GM23248 (cell line): ENCODE results near the gene EARS2. TPM values are rescaled to one million over a fixed set of nuclear protein-coding genes. Genes with fewer than 3 reads are reported as not detected.
"Not testable (repeated sequence)": the region's sequence is repeated elsewhere in the genome, so short reads cannot be mapped to it uniquely, and the experiment has no call there.

Experiments used
- DNase-seq: peaks from one replicate; pipeline ENCODE4 v3.0.0-alpha.2; 2015
- H2AFZ ChIP-seq: fragments of 200-600 bp; sonication (generic); 2 replicates; pipeline ENCODE4 v1.6.1; 2016; ENCODE audit warnings: antibody characterized with exemption
- H3F3A ChIP-seq: fragments of 200-600 bp; sonication (generic); 2 replicates; pipeline ENCODE4 v1.6.1; 2016; ENCODE audit warnings: mild to moderate bottlenecking, antibody characterized with exemption, mixed run types; ENCODE audit not compliant: insufficient read depth
- H3K27ac ChIP-seq: fragments of 200-600 bp; sonication (generic); 2 replicates; pipeline ENCODE4 v1.5.1; 2016; ENCODE audit warnings: mild to moderate bottlenecking
- H3K27me3 ChIP-seq: fragments of 200-600 bp; sonication (generic); replicated peaks from 2 replicates; pipeline ENCODE4 v1.6.1; 2016; ENCODE audit warnings: mild to moderate bottlenecking; ENCODE audit not compliant: insufficient read depth
- H3K36me3 ChIP-seq: fragments of 200-600 bp; sonication (generic); 2 replicates; pipeline ENCODE4 v1.6.1; 2016; ENCODE audit warnings: low read depth, mild to moderate bottlenecking
- H3K4me1 ChIP-seq: fragments of 200-600 bp; sonication (generic); 2 replicates; pipeline ENCODE4 v1.6.1; 2016; ENCODE audit warnings: mild to moderate bottlenecking; ENCODE audit not compliant: insufficient read depth
- H3K4me2 ChIP-seq: fragments of 200-600 bp; sonication (generic); one replicate; pipeline ENCODE4 v1.6.1; 2016; ENCODE audit warnings: mild to moderate bottlenecking; ENCODE audit not compliant: unreplicated experiment
- H3K4me3 ChIP-seq: fragments of 200-600 bp; sonication (generic); 2 replicates; pipeline ENCODE4 v1.5.1; 2016; ENCODE audit warnings: mild to moderate bottlenecking
- H3K79me2 ChIP-seq: fragments of 200-600 bp; sonication (generic); 2 replicates; pipeline ENCODE4 v1.6.1; 2016; ENCODE audit warnings: mild to moderate bottlenecking; ENCODE audit not compliant: insufficient read depth
- H3K9ac ChIP-seq: fragments of 200-600 bp; sonication (generic); 2 replicates; pipeline ENCODE4 v1.6.1; 2016; ENCODE audit warnings: mild to moderate bottlenecking
- H3K9me2 ChIP-seq: fragments of 200-600 bp; sonication (generic); 2 replicates; pipeline ENCODE4 v1.6.1; 2016; ENCODE audit warnings: mixed run types, mild to moderate bottlenecking, moderate library complexity; ENCODE audit not compliant: insufficient read depth
- H3K9me3 ChIP-seq: fragments of 200-600 bp; sonication (generic); one replicate; pipeline ENCODE4 v1.6.1; 2017; ENCODE audit warnings: low read depth
- H4K20me1 ChIP-seq: fragments of 200-600 bp; sonication (generic); 2 replicates; pipeline ENCODE4 v1.6.0; 2016; ENCODE audit not compliant: insufficient read depth
- EZH2 ChIP-seq: fragments of 200-600 bp; sonication (generic); IDR thresholded peaks from 2 replicates; pipeline ENCODE4 v1.6.1; 2018; ENCODE audit warnings: antibody characterized with exemption, mild to moderate bottlenecking; ENCODE audit not compliant: insufficient read depth, poor library complexity, severe bottlenecking
- EZH2phosphoT487 ChIP-seq: fragments of 200-600 bp; sonication (generic); IDR thresholded peaks from 2 replicates; pipeline ENCODE4 v1.6.1; 2018; ENCODE audit warnings: antibody characterized with exemption, moderate library complexity, mild to moderate bottlenecking, low read depth; ENCODE audit not compliant: insufficient read depth
- WGBS, 2 experiments: methylation state at CpG; one replicate each; pipeline ENCODE4 v1.1.6; 2015 to 2017; ENCODE audit warnings: low lambda C conversion rate in 2 of 2, low coverage in 1 of 2; ENCODE audit errors: missing lambda C conversion rate in 2 of 2; 5-methylcytosine and 5-hydroxymethylcytosine counted together
- in situ Hi-C: fragments of 300-500 bp; cut with MboI; formaldehyde crosslinking; loops from 2 replicates; pipeline ENCODE4 v1.15.0; 2020
- polyA plus RNA-seq: library from polyadenylated mRNA; unstranded; fragments of >200 nt; fragmentation: Nextera tagmentation; extraction: Ambion mirVana; gene quantifications from 2 replicates; pipeline ENCODE4 v1.2.1, GENCODE V29; 2016
- total RNA-seq: library from RNA; depleted of rRNA; stranded (reverse); fragments of >200 nt; shearing (Covaris generic); gene quantifications from 2 replicates; pipeline ENCODE4 v1.2.3, GENCODE V29; 2014

Gene EARS2
- total and polyA plus RNA-seq, 2 experiments from 2014 or later, result 15.6 to 27.1 TPM

GRCh38 chr16:23549938-23550337 is 7.2 kb downstream of the EARS2 start:
- in situ Hi-C loops, result no loop called here
- Histone ChIP-seq H3F3A (no peaks in the 10 kb centered on the region), H3K9me3 (no peaks in the 10 kb centered on the region), H3K4me1 (no peaks in the 10 kb centered on the region), H4K20me1 (no peaks in the 10 kb centered on the region), H3K9me2 (no peaks in the 10 kb centered on the region), H3K79me2 (peaks cover 2% of the 10 kb centered on the region; the same call in 1 of the 2 replicates), H3K4me2 (no peak overlapping the region), H3K36me3 (peaks cover 25% of the 10 kb centered on the region), H3K4me3 (no peak overlapping the region), H3K27ac (no peak overlapping the region), H2AFZ (no peak overlapping the region), H3K27me3 (no peaks in the 10 kb centered on the region), H3K9ac (no peak overlapping the region)
- no peak for DNase-seq
- WGBS, 2 experiments, result 89 to 92% methylated on average over 5 of the region's 5 CpGs
- no peak for TF ChIP-seq EZH2phosphoT487
- TF ChIP-seq EZH2, result no peak

- TF ChIP-seq EZH2phosphoT487 (no peak), EZH2 (no peak)
These were observed 12.7 kb downstream of the EARS2 start for GRCh38 chr16:23544436-23544835.

DNA sequence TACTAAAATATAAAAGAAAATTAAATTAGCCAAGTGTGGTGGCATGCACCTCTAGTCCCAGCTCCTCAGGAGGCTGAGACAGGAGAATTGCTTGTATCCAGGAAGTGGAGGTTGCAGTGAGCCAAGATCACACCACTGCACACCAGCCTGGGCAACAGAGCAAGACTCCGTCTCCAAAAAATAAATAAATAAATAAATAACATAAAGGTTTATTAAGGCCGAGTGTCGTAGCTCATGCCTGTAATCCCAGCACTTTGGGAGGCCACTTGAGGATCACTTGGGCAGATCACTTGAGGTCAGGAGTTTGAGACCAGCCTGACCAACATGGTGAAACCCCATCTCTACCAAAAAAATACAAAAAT is 16.4 kb downstream of the EARS2 start:
- H3F3A ChIP-seq, H3K27me3 ChIP-seq, H2AFZ ChIP-seq, H3K4me2 ChIP-seq, H3K4me3 ChIP-seq, H3K9me3 ChIP-seq, H3K36me3 ChIP-seq, H3K79me2 ChIP-seq, H3K9me2 ChIP-seq, in situ Hi-C loops, H3K9ac ChIP-seq, H3K27ac ChIP-seq, H4K20me1 ChIP-seq, DNase-seq: not testable (repeated sequence)
- H3K4me1 ChIP-seq, result peaks cover 19% of the 10 kb centered on the region
- 96 to 100% methylated on average over 3 of the region's 3 CpGs for WGBS, 2 experiments

More at GRCh38 chr16:23544436-23544835, 12.7 kb downstream of the EARS2 start:
- DNase-seq, result no peak
- Histone ChIP-seq H2AFZ (no peak overlapping the region), H3F3A (no peaks in the 10 kb centered on the region), H3K9me2 (no peaks in the 10 kb centered on the region), H3K27me3 (no peaks in the 10 kb centered on the region), H3K4me2 (no peak overlapping the region), H3K4me1 (no peaks in the 10 kb centered on the region), H3K9me3 (no peaks in the 10 kb centered on the region), H3K9ac (no peak overlapping the region), H3K27ac (no peak overlapping the region), H3K36me3 (peaks cover 14% of the 10 kb centered on the region), H3K79me2 (no peaks in the 10 kb centered on the region), H3K4me3 (no peak overlapping the region), H4K20me1 (no peaks in the 10 kb centered on the region)
- in situ Hi-C loops, result no loop called here
- 96 to 97% methylated on average over 14 of the region's 14 CpGs for WGBS, 2 experiments

GRCh38 chr16:23539984-23540816 is 16.9 kb downstream of the EARS2 start:
- TF ChIP-seq EZH2 (no peak), EZH2phosphoT487 (no peak)

More at GRCh38 chr16:23539984-23540816, 16.9 kb downstream of the EARS2 start:
- Histone ChIP-seq H2AFZ (no peak overlapping the region), H3K9ac (no peak overlapping the region), H3K36me3 (peaks cover 4% of the 10 kb centered on the region; the same call in 1 of the 2 replicates), H4K20me1 (no peaks in the 10 kb centered on the region), H3F3A (peaks cover 10% of the 10 kb centered on the region; the same call in 1 of the 2 replicates), H3K4me3 (no peak overlapping the region), H3K27me3 (no peaks in the 10 kb centered on the region), H3K79me2 (no peaks in the 10 kb centered on the region), H3K4me2 (no peak overlapping the region), H3K9me2 (no peaks in the 10 kb centered on the region), H3K27ac (no peak overlapping the region), H3K4me1 (peaks cover 24% of the 10 kb centered on the region), H3K9me3 (no peaks in the 10 kb centered on the region)
- DNase-seq, result no peak
- WGBS, 2 experiments, result 94 to 96% methylated on average over 11 of the region's 11 CpGs
- in situ Hi-C loops, result no loop called here
